Brain microvascular endothelial cell (primary cell): ENCODE data around the gene MICA.

Experiments
- DNase-seq: peaks from one replicate; pipeline ENCODE4 v3.0.0-alpha.2; 2020
- H3K27ac ChIP-seq: fragments of 250-450 bp; sonication (Bioruptor Pico); 2 replicates; pipeline ENCODE4 v1.5.1; 2020; ENCODE audit warnings: mild to moderate bottlenecking, moderate library complexity
- H3K27me3 ChIP-seq: fragments of 250-450 bp; sonication (Bioruptor Pico); replicated peaks from 2 replicates; pipeline ENCODE4 v1.5.1; 2020; ENCODE audit warnings: mild to moderate bottlenecking
- H3K36me3 ChIP-seq: fragments of 250-450 bp; sonication (Bioruptor Pico); replicated peaks from 2 replicates; pipeline ENCODE4 v1.5.1; 2020; ENCODE audit warnings: mild to moderate bottlenecking
- H3K4me3 ChIP-seq: 2 replicates; pipeline ENCODE4 v1.5.1; 2011; ENCODE audit warnings: low read depth, mild to moderate bottlenecking, control low read depth, low read length, moderate library complexity
- CTCF ChIP-seq: IDR thresholded peaks from 2 replicates; pipeline ENCODE4 v1.5.1; 2011; ENCODE audit warnings: low read depth, mild to moderate bottlenecking, moderate library complexity, low read length, control low read depth, inconsistent platforms; ENCODE audit errors: missing control alignments
- in situ Hi-C: cut with HindIII; loops from 2 replicates; pipeline ENCODE4 v1.10.0; 2017; ENCODE audit warnings: low sequenced_read_pairs, low pct_ligation_motif_present

MICA gene

GRCh38 chr6:31460361-31461025 lies 57.1 kb downstream of the MICA start:
- Histone ChIP-seq H3K4me3 (no peak overlapping the region), H3K36me3 (no peaks in the 10 kb centered on the region), H3K27ac (no peak overlapping the region), H3K27me3 (no peaks in the 10 kb centered on the region)
- DNase-seq = no peak
- in situ Hi-C loops = no loop called here
- no peak for TF ChIP-seq CTCF

GRCh38 chr6:31462026-31462963 lies 58.9 kb downstream of the MICA start:
- H3K27me3 ChIP-seq = no peaks in the 10 kb centered on the region
- no peak for DNase-seq
- in situ Hi-C loops = no loop called here
- no peak overlapping the region for H3K27ac ChIP-seq
- peak overlapping the region; percentile 22 for H3K4me3 ChIP-seq
- H3K36me3 ChIP-seq = no peaks in the 10 kb centered on the region
- TF ChIP-seq CTCF = no peak

- H3K27me3 ChIP-seq = no peaks in the 10 kb centered on the region
- peak overlapping the region; percentile 43 for H3K4me3 ChIP-seq
- TF ChIP-seq CTCF = no peak
- in situ Hi-C loops = no loop called here
- DNase-seq = peak; percentile 80
- no peaks in the 10 kb centered on the region for H3K36me3 ChIP-seq
- H3K27ac ChIP-seq = no peak overlapping the region
These were observed 59.8 kb downstream of the MICA start for GRCh38 chr6:31462964-31463870.

GRCh38 chr6:31464252-31465184 lies 61.1 kb downstream of the MICA start:
- no peaks in the 10 kb centered on the region for H3K36me3 ChIP-seq
- H3K4me3 ChIP-seq = no peak overlapping the region
- TF ChIP-seq CTCF = no peak
- no peak for DNase-seq
- in situ Hi-C loops = no loop called here
- no peak overlapping the region for H3K27ac ChIP-seq
- H3K27me3 ChIP-seq = no peaks in the 10 kb centered on the region
